Measurements from ENCODE around the gene RAB4B.
"Not testable (repeated sequence)": the region's sequence is repeated elsewhere in the genome, so short reads cannot be mapped to it uniquely, and the experiment has no call there.

RAB4B gene

DNA sequence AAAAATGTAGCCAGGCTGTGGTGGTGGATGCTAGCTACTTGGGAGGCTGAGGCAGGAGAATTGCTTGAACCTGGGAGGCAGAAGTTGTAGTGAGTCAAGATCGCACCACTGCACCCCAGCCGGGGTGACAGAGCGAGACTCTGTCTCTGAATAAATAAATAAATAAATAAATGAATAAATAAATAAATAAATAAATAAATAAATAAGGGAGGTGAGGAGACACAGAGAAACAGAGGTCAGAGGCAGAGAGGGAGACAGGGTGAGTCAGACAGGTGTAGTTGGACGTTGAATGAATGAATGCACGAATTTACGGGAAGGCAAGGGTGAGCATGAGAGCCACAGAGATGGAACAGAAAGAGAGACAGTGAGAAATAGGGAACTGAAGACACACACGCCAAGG is 3.1 kb downstream of the RAB4B start:
- no peak for DNase-seq

DNA sequence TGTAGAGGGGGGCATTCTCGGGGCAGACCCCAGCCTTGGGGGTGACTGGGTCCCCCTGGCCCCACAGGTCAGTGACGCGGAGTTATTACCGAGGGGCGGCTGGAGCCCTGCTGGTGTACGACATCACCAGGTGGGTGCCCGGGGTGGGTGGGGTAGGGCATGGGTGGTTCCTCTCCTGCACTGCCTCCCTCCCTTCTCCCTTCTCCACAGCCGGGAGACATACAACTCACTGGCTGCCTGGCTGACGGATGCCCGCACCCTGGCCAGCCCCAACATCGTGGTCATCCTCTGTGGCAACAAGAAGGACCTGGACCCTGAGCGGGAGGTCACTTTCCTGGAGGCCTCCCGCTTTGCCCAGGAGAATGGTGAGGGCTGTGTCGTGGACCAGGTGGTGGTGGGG is 5.7 kb downstream of the RAB4B start:
- DNase-seq, result no peak

DNA sequence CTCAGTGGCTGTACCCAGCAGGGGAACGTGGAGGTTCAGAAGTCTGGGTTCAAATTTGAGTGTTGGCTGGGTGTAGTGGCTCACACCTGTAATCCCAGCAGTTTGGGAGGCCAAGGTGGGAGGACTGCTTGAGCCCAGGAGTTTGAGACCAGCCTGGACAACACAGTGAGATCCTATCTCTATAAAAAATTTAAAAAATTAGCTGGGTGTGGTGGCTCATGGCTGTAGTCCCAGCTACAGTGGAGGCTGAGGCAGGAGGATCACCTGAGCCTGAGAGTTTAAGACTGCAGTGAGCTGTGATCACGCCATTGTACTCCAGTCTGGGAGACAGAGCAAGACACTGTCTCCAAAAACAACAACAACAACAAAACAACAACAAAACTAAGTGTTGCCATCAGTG is 6.1 kb downstream of the RAB4B start:
- not testable (repeated sequence) for DNase-seq

- no peak for DNase-seq
Measured at GRCh38 chr19:40785526-40785925, 7.5 kb downstream of the RAB4B start.

GRCh38 chr19:40786060-40787037 is 8.3 kb downstream of the RAB4B start:
- no peak for DNase-seq

DNA sequence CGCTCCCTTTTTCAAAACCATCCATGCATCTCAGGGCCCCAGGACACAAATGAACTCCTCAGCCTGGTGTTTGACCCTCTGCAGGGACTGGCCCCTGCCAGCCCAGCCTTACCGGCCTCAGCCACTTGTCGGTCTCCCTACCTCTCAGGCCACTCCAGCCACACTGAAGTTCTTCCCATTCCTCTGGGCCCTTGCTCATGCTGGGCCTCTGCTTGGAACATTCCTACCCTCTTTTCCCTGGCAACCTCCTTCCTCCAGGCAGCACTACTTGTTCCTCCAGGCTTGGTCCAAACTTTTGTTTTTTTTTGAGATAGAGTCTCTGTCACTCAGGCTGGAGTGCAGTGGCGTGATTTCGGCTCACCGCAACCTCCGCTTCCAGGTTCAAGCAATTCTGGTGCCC is 13.3 kb downstream of the RAB4B start:
- no peak for DNase-seq

- no peak for DNase-seq
Measured at GRCh38 chr19:40791996-40792395, 13.9 kb downstream of the RAB4B start.

- DNase-seq, result no peak
Measured at GRCh38 chr19:40797166-40797962, 19.3 kb downstream of the RAB4B start.

DNA sequence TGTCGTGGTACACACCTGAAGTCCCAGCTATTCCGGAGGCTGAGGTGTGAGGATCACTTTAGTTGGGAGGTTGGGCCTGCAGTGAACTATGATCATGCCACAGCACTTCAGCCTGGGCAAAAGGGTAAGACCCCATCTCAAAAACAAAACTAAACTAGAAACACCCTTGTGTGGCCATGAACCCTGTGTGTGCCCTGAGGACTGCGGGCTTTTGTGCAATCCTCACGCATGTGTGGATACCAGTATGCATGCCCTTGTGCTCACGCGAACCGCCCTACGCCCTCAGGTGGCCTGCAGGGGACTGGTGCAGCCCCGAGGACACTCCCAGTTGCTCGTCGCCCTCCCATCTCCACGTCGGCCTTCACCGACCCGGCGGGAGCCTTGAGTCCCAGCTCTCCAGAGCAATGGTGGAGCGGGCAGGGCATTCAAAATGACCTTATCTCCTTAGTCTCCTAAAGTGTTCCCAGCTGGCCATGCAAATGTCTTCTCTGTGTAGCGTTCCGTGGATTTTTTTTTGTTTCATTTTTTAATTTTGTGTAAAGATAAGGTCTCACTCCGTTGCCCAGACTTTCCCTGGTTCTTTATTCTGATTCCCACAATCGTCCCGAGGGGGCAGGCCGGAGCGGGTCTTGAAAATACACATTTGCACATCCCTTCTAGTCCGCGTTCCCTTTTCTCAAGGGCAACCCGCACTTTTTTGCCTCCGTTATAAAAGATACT is 20.1 kb downstream of the RAB4B start:
- peak; percentile 69 for DNase-seq

DNA sequence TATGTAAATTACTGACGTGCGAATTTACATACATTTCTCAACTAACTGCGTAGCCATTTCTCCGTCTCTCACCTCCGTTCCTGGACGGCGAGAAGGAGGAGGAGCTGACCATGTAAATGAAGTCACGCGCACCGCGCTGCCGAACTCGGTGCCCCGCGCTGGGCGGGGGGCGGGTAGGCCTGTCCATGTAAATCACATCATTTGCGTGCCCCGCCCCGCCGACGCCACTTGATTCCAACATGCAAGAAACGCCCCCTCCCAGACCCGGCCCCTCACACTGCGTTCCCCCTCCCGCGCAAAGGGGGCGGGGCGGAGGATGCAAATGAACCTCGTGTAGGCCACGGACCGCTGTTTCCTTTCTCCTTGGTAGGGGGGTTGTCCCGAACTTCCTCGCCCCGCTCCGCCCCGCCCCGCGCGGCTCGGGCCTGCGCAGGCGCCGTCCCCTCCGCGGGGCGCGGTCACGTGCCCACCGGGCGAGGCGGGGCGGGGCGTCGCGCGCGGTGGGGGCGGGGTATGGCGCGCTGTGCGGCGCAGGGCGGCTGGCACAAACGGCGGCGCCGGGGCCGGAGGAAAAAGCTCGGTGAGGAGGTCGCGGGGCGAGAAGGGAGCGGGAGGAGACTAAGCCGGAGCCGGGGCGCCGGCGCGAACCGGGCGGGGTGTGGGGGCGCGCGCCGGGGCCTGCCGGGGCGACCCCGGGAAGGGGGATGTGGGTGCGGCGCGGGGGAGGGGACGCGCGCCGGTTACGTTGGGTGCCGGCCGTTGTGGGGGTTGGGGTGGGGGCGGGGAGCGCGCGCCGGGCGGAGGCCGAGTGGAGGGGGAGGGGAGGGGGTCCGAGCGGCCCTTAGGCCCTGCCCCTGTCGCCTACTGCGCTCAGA is 20.9 kb downstream of the RAB4B start, which contains the start of gene EGLN2:
EGLN2 (plus strand) TSS at position 509 of the 875 bp plus-strand sequence. CDS start 1,382 bp downstream, outside the sequence.
- peak; percentile 100 for DNase-seq

- DNase-seq, result peak; percentile 41
Measured at GRCh38 chr19:40799558-40800338, 21.7 kb downstream of the RAB4B start.

- no peak for DNase-seq
Measured at GRCh38 chr19:40800339-40800996, 22.4 kb downstream of the RAB4B start.

DNA sequence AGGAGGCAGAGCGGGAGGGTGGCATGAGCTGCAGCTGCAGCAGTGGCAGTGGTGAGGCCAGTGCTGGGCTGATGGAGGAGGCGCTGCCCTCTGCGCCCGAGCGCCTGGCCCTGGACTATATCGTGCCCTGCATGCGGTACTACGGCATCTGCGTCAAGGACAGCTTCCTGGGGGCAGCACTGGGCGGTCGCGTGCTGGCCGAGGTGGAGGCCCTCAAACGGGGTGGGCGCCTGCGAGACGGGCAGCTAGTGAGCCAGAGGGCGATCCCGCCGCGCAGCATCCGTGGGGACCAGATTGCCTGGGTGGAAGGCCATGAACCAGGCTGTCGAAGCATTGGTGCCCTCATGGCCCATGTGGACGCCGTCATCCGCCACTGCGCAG is 22.9 kb downstream of the RAB4B start:
- no peak for DNase-seq

DNA sequence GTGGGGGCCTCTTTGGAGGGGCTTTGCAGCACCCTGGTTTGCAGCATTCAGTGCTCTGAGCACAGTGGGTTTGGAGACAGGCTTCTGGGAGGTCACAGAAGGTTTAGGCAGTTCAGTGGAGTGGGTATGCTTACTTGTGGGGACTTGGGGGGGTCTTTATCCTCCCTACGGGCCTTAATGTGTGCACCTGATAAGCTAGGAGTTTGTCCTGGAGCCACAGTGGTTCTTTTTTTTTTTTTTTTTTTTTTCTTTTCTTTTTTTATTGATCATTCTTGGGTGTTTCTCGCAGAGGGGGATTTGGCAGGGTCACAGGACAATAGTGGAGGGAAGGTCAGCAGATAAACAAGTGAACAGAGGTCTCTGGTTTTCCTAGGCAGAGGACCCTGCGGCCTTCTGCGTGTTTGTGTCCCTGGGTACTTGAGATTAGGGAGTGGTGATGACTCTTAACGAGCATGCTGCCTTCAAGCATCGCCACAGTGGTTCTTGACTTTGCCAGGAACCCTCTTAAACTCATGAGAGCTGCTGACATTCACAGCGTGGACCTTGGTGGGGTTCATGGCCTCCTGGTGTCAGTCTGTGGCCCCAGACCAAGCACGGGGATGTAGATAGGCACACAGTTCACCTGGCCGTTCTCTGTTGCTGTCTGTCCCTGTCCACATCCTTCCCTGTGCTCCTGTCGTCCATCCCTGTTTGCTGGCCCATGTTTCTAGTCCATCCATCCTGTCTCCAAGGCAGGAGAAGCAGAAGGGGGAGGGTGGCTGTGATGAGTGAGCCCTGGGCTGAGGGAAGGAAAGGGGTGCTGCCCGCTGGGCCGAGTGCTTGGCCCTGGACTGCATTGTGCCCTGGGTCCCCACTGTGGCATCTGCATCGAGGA is 23.6 kb downstream of the RAB4B start:
- no peak for DNase-seq

- no peak for DNase-seq
Measured at GRCh38 chr19:40802300-40803169, 24.5 kb downstream of the RAB4B start.

DNA sequence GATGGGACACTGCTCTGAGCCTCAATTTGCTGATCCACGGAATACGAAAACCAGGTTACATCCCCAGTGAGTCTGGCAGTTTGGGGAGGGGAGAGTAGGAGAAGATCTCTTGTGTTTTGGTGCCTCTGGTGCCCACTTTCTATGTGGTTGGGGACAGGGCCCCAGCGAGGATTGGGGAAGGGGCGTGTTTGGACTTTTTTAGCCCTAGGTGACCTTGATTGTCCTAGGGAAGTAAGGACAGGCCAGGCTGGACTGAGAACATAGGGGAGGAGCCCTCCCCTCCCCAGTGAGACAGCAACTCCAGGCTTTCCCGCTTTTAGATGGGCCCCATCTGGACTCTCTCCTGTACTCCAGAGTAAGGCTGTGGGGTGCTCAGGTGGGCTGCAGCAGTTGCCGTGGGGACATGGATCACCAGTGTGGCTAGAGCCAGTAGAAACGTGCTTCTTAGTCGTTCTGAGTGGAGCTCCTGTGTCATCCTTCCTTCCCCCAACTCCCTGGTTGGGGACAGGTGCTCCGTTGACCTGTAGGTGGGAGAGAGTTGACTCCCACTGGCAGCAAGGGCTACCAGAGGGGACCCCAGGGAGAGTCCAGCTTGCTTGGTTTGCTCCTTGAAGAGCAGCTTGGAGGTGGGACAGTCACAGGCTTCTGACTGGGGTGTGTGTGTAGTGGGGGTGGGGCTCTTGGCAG is 25.3 kb downstream of the RAB4B start:
- DNase-seq, result no peak

DNA sequence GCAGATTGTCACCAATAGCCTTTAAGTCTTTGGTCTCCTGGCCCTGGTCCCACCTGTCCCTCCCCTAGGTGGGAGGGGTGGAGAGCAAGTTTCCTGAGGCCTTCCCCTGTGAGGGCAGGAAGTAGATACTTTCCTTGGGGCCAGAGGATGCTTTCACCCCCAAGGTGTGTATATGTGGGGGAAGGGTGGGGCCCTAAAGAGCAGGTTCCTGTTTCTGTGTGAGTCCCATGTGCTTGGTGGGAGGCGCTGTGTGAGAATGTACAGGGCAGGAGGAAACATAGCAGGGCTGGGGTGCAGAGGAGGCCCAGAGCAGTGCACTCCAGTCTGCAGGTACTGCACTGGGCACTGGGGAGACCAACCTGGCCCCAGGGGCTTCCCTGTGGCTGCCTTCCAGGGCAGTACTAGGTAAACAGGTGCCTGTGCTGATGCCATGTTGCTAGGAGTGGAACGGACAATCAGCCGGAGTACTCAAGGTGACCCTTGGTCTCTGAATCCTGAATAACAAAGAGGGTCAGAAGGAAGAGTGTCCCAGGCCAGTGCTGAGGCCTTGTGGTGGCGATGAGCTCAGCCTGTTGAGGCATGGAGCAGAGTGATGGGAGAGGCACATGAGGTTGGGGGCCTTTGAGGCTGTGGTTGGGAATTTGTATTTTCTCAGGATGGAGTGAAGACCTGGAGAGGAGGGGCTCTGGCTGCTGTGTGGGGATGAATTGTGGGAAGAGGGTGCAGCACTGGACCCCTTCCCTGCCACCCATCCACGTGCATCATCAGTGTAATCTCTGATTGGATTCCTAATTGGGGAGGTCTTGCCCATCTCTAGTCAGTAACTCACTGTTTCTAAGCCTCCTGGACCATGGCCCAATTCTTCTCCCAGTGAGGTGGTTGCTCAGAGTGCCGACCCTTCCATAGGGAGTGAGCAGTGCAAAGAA is 26.1 kb downstream of the RAB4B start:
- DNase-seq, result no peak
